Endodermal cell (in vitro differentiated cells): ENCODE data around the gene RBL1. TPM values are rescaled to one million over a fixed set of nuclear protein-coding genes. Genes with fewer than 3 reads are reported as not detected.

Experiments used
- DNase-seq: peaks from one replicate; pipeline ENCODE4 v3.0.0-alpha.2; 2017
- H3K27ac ChIP-seq: 2 replicates; pipeline ENCODE4 v1.5.1; 2013; ENCODE audit warnings: mild to moderate bottlenecking, low read depth, low read length, moderate library complexity
- H3K27me3 ChIP-seq: 2 replicates; pipeline ENCODE4 v1.6.1; 2013; ENCODE audit warnings: mild to moderate bottlenecking, low read length, moderate library complexity; ENCODE audit not compliant: insufficient read depth, control insufficient read depth, poor library complexity, severe bottlenecking
- H3K36me3 ChIP-seq: 2 replicates; pipeline ENCODE4 v1.7.0; 2013; ENCODE audit warnings: mild to moderate bottlenecking, low read length, moderate library complexity; ENCODE audit not compliant: control insufficient read depth, insufficient read depth
- H3K4me1 ChIP-seq: one replicate; pipeline ENCODE4 v1.7.0; 2013; ENCODE audit warnings: low read length; ENCODE audit not compliant: control insufficient read depth, insufficient read depth
- H3K4me3 ChIP-seq: 2 replicates; pipeline ENCODE4 v1.5.1; 2013; ENCODE audit warnings: mild to moderate bottlenecking, low read length, moderate library complexity
- H3K9ac ChIP-seq: 2 replicates; pipeline ENCODE4 v1.6.1; 2013; ENCODE audit warnings: mild to moderate bottlenecking, low read length, moderate library complexity; ENCODE audit not compliant: poor library complexity, severe bottlenecking; ENCODE audit errors: extremely low read depth
- H3K9me3 ChIP-seq: 2 replicates; pipeline ENCODE4 v1.6.1; 2013; ENCODE audit warnings: mild to moderate bottlenecking, low read length, moderate library complexity; ENCODE audit not compliant: control insufficient read depth
- H3K27ac Mint-ChIP-seq: 2 replicates; pipeline ENCODE4 v1.8.0; 2020; ENCODE audit warnings: mixed read lengths
- H3K27me3 Mint-ChIP-seq: 2 replicates; pipeline ENCODE4 v1.8.0; 2021; ENCODE audit warnings: mild to moderate bottlenecking, mixed read lengths; ENCODE audit not compliant: insufficient read depth
- H3K36me3 Mint-ChIP-seq: 2 replicates; pipeline ENCODE4 v1.8.0; 2020; ENCODE audit warnings: low read depth, mixed read lengths
- H3K4me1 Mint-ChIP-seq: 2 replicates; pipeline ENCODE4 v1.8.0; 2020; ENCODE audit warnings: mixed read lengths
- H3K4me3 Mint-ChIP-seq: 2 replicates; pipeline ENCODE4 v1.8.0; 2020; ENCODE audit warnings: mild to moderate bottlenecking, moderate library complexity, mixed read lengths
- H3K9me3 Mint-ChIP-seq: 2 replicates; pipeline ENCODE4 v1.8.0; 2020; ENCODE audit warnings: mild to moderate bottlenecking, mixed read lengths
- WGBS, 2 experiments: methylation state at CpG; one replicate each; pipeline versions ENCODE4 v1.1.5 to v1.1.7; 2013; ENCODE audit warnings: missing lambda C conversion rate in 2 of 2, mixed read lengths in 1 of 2; ENCODE audit not compliant: insufficient coverage in 1 of 2, insufficient read length in 1 of 2; 5-methylcytosine and 5-hydroxymethylcytosine counted together
- total RNA-seq, 2 donors: library from RNA; stranded (reverse); fragmentation: NEBNext Ultra II Directional in 1 of 2; extraction: Animal tissue kit (Norgen Biotek cat#: 25700) in 1 of 2; gene quantifications; 2 replicates in 1 of 2; 3 replicates in 1 of 2; pipeline ENCODE4 v1.2.1, GENCODE V29; 2021
- TF ChIP-seq, protein P1 (sequence below): fragments of 200-600 bp; sonication (generic); conservative IDR thresholded peaks from 2 replicates; pipeline ENCODE4 v1.5.0; 2021; ENCODE audit warnings: antibody characterized with exemption, mild to moderate bottlenecking

Gene RBL1
- total RNA-seq, 2 donors from 2014 or later: 11.4 to 16.7 TPM

DNA sequence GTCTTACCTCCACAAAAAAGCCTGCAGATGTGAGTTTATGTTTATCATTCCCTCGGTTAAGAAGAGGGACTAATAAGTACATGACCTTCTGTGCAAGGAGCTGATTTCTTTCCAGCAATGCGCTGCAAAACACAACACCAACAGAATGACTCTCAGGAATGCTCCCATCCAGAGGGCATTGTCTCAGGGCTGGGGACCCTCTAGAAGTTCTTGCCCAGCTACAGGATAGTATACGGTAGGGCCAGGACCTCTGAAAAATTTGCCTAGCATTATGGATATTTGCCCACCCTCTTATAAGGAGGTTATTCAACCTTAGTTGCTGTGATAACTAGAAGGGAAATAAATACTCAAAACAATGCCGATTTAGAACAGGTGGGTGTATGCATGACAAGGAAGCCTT, 24.7 kb upstream of the RBL1 start:
- no peak overlapping the region for H3K9ac ChIP-seq
- TF ChIP-seq, protein P1, sequence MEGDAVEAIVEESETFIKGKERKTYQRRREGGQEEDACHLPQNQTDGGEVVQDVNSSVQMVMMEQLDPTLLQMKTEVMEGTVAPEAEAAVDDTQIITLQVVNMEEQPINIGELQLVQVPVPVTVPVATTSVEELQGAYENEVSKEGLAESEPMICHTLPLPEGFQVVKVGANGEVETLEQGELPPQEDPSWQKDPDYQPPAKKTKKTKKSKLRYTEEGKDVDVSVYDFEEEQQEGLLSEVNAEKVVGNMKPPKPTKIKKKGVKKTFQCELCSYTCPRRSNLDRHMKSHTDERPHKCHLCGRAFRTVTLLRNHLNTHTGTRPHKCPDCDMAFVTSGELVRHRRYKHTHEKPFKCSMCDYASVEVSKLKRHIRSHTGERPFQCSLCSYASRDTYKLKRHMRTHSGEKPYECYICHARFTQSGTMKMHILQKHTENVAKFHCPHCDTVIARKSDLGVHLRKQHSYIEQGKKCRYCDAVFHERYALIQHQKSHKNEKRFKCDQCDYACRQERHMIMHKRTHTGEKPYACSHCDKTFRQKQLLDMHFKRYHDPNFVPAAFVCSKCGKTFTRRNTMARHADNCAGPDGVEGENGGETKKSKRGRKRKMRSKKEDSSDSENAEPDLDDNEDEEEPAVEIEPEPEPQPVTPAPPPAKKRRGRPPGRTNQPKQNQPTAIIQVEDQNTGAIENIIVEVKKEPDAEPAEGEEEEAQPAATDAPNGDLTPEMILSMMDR: no peak
- no peaks in the 10 kb centered on the region for H3K36me3 ChIP-seq
- no peaks in the 10 kb centered on the region for H3K4me1 ChIP-seq
- Mint-ChIP-seq H3K27me3 (no peaks in the 10 kb centered on the region), H3K4me1 (no peaks in the 10 kb centered on the region), H3K36me3 (no peaks in the 10 kb centered on the region), H3K9me3 (peaks cover 9% of the 10 kb centered on the region), H3K4me3 (no peak overlapping the region), H3K27ac (no peak overlapping the region)
- no peaks in the 10 kb centered on the region for H3K27me3 ChIP-seq
- H3K9me3 ChIP-seq: no peaks in the 10 kb centered on the region
- H3K27ac ChIP-seq: no peak overlapping the region
- DNase-seq: no peak
- H3K4me3 ChIP-seq: no peak overlapping the region
- WGBS, 2 experiments: 94 to 96% methylated on average over 3 to 4 of the region's 4 CpGs

DNA sequence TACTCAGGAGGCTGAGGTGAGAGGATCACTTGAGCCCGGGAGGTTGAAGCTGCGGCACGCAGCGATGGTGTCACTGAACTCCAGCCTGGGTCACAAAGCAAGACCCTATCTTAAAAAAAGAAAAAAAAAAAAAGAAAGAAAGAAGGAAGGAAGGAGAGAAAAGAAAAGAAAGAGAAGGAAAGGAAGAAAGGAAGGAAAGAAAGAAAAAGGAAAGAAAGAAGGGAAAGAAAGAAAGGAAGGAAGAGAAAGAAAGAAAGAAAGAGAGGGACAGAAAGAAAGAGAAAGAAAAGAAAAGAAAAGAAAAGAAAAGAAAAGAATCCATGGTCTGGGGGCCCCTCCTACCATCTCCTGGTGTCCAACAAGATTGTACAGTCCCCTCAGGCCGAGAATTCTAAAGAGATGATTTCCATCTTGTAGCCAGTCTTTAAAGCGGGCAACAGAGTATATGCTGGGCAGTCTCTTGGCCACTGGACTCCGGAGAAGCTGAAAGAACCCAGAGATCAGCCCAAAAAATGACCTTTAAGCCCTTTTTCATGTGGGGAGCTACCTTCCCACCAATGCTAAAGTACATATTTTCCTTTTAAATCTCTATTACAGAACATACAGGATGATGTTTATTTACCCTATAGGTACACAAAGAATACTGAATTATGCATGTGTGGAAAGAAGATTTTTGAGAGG, 23.7 kb upstream of the RBL1 start:
- no peak overlapping the region for H3K27ac Mint-ChIP-seq
- H3K27me3 Mint-ChIP-seq: no peaks in the 10 kb centered on the region
- H3K4me1 ChIP-seq: no peaks in the 10 kb centered on the region
- H3K9ac ChIP-seq: no peak overlapping the region
- TF ChIP-seq, protein P1: no peak
- no peaks in the 10 kb centered on the region for H3K36me3 ChIP-seq
- H3K9me3 ChIP-seq: no peaks in the 10 kb centered on the region
- no peaks in the 10 kb centered on the region for H3K4me1 Mint-ChIP-seq
- WGBS, 2 experiments: 96 to 100% methylated on average over 4 to 7 of the region's 7 CpGs
- H3K36me3 Mint-ChIP-seq: no peaks in the 10 kb centered on the region
- no peak for DNase-seq
- H3K4me3 Mint-ChIP-seq: no peak overlapping the region
- peaks cover 2% of the 10 kb centered on the region for H3K9me3 Mint-ChIP-seq
- no peak overlapping the region for H3K27ac ChIP-seq
- H3K4me3 ChIP-seq: no peak overlapping the region
- no peaks in the 10 kb centered on the region for H3K27me3 ChIP-seq

DNA sequence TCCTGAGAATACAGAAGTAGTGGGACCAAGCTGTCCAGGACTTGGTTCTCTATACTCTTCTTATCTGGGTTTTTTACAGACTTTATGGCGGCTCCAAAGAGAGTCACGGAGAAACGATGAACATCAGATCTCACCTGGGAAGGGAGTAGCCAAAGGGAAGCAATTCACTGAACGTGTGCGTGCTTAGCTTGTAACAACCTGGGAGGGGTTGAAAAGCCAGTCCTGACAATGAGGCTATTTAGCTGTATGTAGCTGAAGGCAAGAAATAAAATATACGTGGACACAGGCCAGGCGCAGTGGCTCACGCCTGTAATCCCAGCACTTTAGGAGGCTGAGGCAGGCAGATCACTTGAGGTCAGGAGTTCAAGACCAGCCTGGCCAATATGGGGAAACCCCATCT, 18.2 kb upstream of the RBL1 start:
- no peaks in the 10 kb centered on the region for H3K9me3 ChIP-seq
- Mint-ChIP-seq H3K36me3 (no peaks in the 10 kb centered on the region), H3K27me3 (no peaks in the 10 kb centered on the region), H3K27ac (no peak overlapping the region), H3K4me1 (no peaks in the 10 kb centered on the region), H3K4me3 (no peak overlapping the region), H3K9me3 (no peaks in the 10 kb centered on the region)
- DNase-seq: no peak
- no peaks in the 10 kb centered on the region for H3K4me1 ChIP-seq
- TF ChIP-seq, protein P1: no peak
- WGBS, 2 experiments: 95 to 97% methylated on average over 8 of the region's 8 CpGs
- H3K9ac ChIP-seq: no peak overlapping the region
- no peak overlapping the region for H3K4me3 ChIP-seq
- no peaks in the 10 kb centered on the region for H3K27me3 ChIP-seq
- H3K27ac ChIP-seq: no peak overlapping the region
- H3K36me3 ChIP-seq: no peaks in the 10 kb centered on the region
